Thoracic aorta (tissue), 2 donors: ENCODE results near the gene GDPD5. TPM values are rescaled to one million over a fixed set of nuclear protein-coding genes. Genes with fewer than 3 reads are reported as not detected.

ENCODE experiments used
- ATAC-seq: fragments of 150-250 bp; one replicate; pipeline ENCODE4 v1.8.0; 2017; ENCODE audit warnings: low read depth; ENCODE audit not compliant: insufficient number of reproducible peaks, low FRiP score
- DNase-seq: peaks from one replicate; pipeline ENCODE4 v3.0.0-alpha.2; 2020; ENCODE audit warnings: low spot score
- H3K27ac ChIP-seq, 2 donors: fragments of 200-600 bp; sonication (generic); 1 replicate in 1 of 2; 2 replicates in 1 of 2; pipeline ENCODE4 v1.5.1; 2016; ENCODE audit warnings: mild to moderate bottlenecking in 2 of 2, moderate library complexity in 2 of 2
- H3K27me3 ChIP-seq: fragments of 200-600 bp; sonication (generic); replicated peaks from 2 replicates; pipeline ENCODE4 v1.6.0; 2016; ENCODE audit warnings: mild to moderate bottlenecking; ENCODE audit not compliant: insufficient read depth
- H3K36me3 ChIP-seq: fragments of 200-600 bp; sonication (generic); one replicate; pipeline ENCODE4 v1.5.1; 2016
- H3K4me1 ChIP-seq, 2 donors: fragments of 200-600 bp; sonication (generic); 1 replicate in 1 of 2; 2 replicates in 1 of 2; pipeline versions ENCODE4 v1.5.1 to v1.6.0; 2016; ENCODE audit warnings: low read depth in 2 of 2, mild to moderate bottlenecking in 1 of 2; ENCODE audit not compliant: control insufficient read depth in 1 of 2
- H3K4me3 ChIP-seq: fragments of 200-600 bp; sonication (generic); 2 replicates; pipeline ENCODE4 v1.5.1; 2016; ENCODE audit warnings: mild to moderate bottlenecking
- H3K9me3 ChIP-seq: fragments of 200-600 bp; sonication (generic); 2 replicates; pipeline ENCODE4 v1.5.1; 2016
- total RNA-seq, 2 donors: library from RNA; depleted of rRNA; stranded (reverse); fragments of >200 nt; gene quantifications; one replicate each; pipeline versions ENCODE4 v1.1.0 to v1.2.3, GENCODE V29; 2016
- TF ChIP-seq, protein P1 (sequence below): fragments of 200-600 bp; sonication (generic); IDR thresholded peaks from one replicate; pipeline ENCODE4 v1.5.1; 2019; ENCODE audit warnings: antibody characterized with exemption

The GDPD5 gene
- total RNA-seq, 2 donors from 2014 or later = 30.8 to 34.9 TPM

DNA sequence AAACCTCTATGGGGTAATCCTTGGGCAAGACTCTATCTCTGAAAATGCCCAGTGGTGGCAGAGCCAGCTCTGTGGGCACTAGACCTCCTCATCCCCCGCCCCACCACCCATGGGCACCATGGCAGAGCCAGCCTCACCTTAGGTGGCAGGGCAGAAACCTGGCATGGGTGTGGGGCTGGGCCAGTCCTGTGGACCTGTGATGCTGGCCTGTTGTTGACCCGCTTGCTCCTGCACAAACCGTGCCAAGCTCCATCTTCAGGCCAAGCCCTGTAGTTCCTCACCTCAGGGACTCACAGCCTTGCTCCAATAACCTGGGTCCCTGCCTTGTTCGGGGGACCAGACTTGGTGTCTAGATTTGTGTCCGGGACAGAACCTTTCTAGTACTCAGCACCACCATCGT, 27.4 kb upstream of the GDPD5 start:
- DNase-seq = no peak
- Histone ChIP-seq H3K27me3 (no peaks in the 10 kb centered on the region), H3K36me3 (no peaks in the 10 kb centered on the region), H3K27ac (peak overlapping the region; percentile 92 to 98), H3K9me3 (no peaks in the 10 kb centered on the region), H3K4me1 (peaks cover 19 to 49% of the 10 kb centered on the region in 2 donors), H3K4me3 (no peak overlapping the region)
- TF ChIP-seq, protein P1, sequence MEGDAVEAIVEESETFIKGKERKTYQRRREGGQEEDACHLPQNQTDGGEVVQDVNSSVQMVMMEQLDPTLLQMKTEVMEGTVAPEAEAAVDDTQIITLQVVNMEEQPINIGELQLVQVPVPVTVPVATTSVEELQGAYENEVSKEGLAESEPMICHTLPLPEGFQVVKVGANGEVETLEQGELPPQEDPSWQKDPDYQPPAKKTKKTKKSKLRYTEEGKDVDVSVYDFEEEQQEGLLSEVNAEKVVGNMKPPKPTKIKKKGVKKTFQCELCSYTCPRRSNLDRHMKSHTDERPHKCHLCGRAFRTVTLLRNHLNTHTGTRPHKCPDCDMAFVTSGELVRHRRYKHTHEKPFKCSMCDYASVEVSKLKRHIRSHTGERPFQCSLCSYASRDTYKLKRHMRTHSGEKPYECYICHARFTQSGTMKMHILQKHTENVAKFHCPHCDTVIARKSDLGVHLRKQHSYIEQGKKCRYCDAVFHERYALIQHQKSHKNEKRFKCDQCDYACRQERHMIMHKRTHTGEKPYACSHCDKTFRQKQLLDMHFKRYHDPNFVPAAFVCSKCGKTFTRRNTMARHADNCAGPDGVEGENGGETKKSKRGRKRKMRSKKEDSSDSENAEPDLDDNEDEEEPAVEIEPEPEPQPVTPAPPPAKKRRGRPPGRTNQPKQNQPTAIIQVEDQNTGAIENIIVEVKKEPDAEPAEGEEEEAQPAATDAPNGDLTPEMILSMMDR = no peak
- ATAC-seq = no peak

DNA sequence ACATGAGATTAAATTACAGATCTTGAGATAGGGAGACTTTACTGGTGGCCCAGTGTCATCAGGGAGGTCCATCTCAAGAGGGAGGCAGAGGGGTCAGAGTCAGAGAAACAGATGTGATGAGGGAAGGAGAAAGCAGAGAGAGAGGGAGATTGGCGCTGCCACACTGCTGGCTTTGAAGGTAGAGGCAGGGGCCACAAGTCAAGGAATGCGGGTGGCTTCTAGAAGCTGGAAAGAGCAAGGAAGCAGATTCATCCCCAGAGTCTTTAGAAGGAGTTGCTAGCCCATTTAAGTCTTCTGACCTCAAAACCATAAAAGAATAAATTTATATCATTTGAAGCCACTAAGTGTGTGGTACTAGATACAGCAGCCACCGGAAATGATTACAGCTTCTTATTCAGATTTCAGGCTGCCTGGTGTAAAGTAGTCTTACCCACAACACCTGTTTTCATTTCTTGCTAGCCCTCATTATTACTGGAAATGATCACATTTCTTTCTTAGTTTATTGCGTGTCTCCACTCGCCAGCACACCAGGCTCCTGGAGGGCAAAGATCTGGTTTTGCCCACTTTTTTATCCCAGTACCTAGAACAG, 23.7 kb upstream of the GDPD5 start:
- DNase-seq (no peak), ATAC-seq (no peak)
- Histone ChIP-seq H3K27ac (no peak overlapping the region), H3K9me3 (no peaks in the 10 kb centered on the region), H3K36me3 (no peaks in the 10 kb centered on the region), H3K4me1 (peaks cover 8 to 24% of the 10 kb centered on the region in 2 donors), H3K4me3 (no peak overlapping the region), H3K27me3 (no peaks in the 10 kb centered on the region)
- TF ChIP-seq, protein P1 = no peak

DNA sequence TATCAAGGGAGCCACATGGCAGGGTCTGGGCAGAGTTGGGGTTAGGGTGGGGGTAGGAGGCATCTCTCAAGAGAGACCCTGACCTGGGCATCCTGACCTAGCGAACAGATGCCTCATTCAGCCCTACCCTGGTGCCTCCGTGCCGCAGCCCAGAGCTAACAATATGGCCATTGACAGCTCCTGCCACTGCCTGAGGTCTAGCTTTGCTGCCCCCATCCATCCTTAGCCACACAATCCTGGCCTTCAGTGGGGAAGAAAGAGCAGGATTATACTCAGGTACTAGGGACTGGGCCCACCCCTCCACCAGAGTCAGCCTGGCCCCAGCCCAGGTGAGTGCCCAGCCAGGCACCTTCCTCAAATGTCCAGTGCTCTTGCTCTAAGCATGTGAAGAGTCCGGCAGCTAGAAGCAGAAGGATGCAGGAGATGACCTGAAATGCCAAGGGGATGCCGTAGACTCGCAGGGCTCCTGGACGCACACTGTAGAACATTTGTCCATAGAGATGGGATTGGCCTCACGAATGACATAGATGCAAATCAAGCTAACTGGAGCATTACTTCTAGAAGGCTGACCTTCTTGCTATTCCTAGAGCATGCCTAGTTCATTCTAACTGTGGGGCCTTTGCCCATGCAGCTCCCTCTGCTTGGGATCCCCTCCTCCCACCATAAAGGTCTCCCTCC, 23.0 kb upstream of the GDPD5 start:
- Histone ChIP-seq H3K4me1 (peaks cover 7 to 19% of the 10 kb centered on the region in 2 donors), H3K27ac (no peak overlapping the region), H3K9me3 (no peaks in the 10 kb centered on the region), H3K36me3 (no peaks in the 10 kb centered on the region), H3K27me3 (no peaks in the 10 kb centered on the region), H3K4me3 (no peak overlapping the region)
- no peak for DNase-seq
- TF ChIP-seq, protein P1 = no peak
- no peak for ATAC-seq

DNA sequence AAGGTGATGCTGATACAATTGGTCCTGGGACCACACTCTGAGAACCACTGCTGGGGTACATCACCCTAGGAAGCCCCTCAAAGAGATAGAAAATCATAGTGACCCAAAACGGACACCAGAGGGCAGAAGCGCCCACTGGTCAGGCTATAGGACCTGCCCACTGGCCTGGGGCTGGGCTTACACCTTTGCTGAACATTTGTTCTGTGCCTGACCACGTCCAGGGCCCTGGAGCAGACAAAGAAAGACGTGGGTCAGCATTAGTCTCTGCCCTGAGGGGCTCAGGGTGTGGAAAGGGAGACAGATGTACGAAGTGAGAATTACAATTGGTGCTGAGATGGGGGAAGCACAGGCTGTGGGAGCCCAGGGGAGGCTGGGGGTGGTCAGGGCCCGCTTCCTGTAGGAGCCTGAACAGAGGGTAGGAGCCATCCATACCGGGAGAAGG, 21.9 kb upstream of the GDPD5 start:
- Histone ChIP-seq H3K9me3 (no peaks in the 10 kb centered on the region), H3K4me1 (peaks cover 3 to 8% of the 10 kb centered on the region in 2 donors), H3K27me3 (no peaks in the 10 kb centered on the region), H3K27ac (no peak overlapping the region), H3K36me3 (no peaks in the 10 kb centered on the region), H3K4me3 (no peak overlapping the region)
- DNase-seq (no peak), ATAC-seq (no peak)
- TF ChIP-seq, protein P1 = peak; percentile 91

DNA sequence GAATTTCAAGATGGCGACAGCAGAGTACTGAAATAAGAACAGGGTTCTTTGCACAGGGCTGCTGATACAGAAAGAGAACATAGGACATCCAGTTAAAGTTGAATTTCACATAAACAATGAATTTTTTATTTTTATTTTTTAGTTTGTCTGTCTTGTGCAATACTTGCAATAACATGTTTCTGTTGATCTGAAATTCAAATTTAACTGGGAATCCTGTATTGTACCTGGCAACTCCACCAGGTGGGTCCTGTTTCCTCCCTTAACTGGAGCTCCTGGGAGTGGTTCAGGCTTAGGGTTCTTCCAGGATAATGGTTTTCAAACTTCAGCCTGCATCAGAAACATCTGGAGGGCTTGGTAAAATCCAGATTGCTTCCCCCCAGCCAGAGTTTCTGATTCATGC, 21.4 kb upstream of the GDPD5 start:
- H3K4me3 ChIP-seq = no peak overlapping the region
- TF ChIP-seq, protein P1 = no peak
- no peak for DNase-seq
- H3K4me1 ChIP-seq = peaks cover 3 to 7% of the 10 kb centered on the region in 2 donors
- H3K36me3 ChIP-seq = no peaks in the 10 kb centered on the region
- no peak overlapping the region for H3K27ac ChIP-seq
- ATAC-seq = no peak
- H3K9me3 ChIP-seq = no peaks in the 10 kb centered on the region
- no peaks in the 10 kb centered on the region for H3K27me3 ChIP-seq
